DND-41 (cell line): ENCODE measurements around the gene SLC30A3.

Experiments used
- ATAC-seq: fragments of 200-7000 bp; cut with Tn5 transposase; 3 replicates; pipeline ENCODE4 v1.9.1; 2021; ENCODE audit warnings: low read depth; ENCODE audit not compliant: insufficient read depth
- DNase-seq: peaks from one replicate; pipeline ENCODE4 v3.0.0-alpha.2; 2020
- H2AFZ ChIP-seq: 2 replicates; pipeline ENCODE4 v1.6.0; 2012; ENCODE audit warnings: low read depth, low read length
- H3K27ac ChIP-seq: 2 replicates; pipeline ENCODE4 v1.5.1; 2012; ENCODE audit warnings: low read length, inconsistent platforms
- H3K27me3 ChIP-seq: fragments of 200-600 bp; sonication (generic); 2 replicates; pipeline ENCODE4 v1.6.0; 2012; ENCODE audit warnings: low read length, mild to moderate bottlenecking, inconsistent platforms; ENCODE audit not compliant: insufficient read depth, poor library complexity
- H3K36me3 ChIP-seq: 2 replicates; pipeline ENCODE4 v1.5.1; 2012; ENCODE audit warnings: low read length, inconsistent platforms; ENCODE audit not compliant: insufficient read depth
- H3K4me1 ChIP-seq: 2 replicates; pipeline ENCODE4 v1.5.1; 2012; ENCODE audit warnings: mild to moderate bottlenecking, low read length; ENCODE audit not compliant: insufficient read depth
- H3K4me2 ChIP-seq: 2 replicates; pipeline ENCODE4 v1.6.0; 2012; ENCODE audit warnings: mild to moderate bottlenecking, moderate library complexity, low read length, inconsistent platforms; ENCODE audit not compliant: insufficient read depth
- H3K4me3 ChIP-seq, 2 experiments: fragments of 200-600 bp in 1 of 2; shearing (Covaris generic) in 1 of 2; 2 replicates each; pipeline ENCODE4 v1.5.1; 2012 to 2016; ENCODE audit warnings: inconsistent platforms in 2 of 2, low read length in 2 of 2, mild to moderate bottlenecking in 2 of 2, low read depth in 1 of 2, moderate library complexity in 1 of 2
- H3K79me2 ChIP-seq: 2 replicates; pipeline ENCODE4 v1.6.0; 2012; ENCODE audit warnings: low read length, inconsistent platforms; ENCODE audit not compliant: insufficient read depth
- H3K9ac ChIP-seq: 2 replicates; pipeline ENCODE4 v1.6.0; 2012; ENCODE audit warnings: low read depth, mild to moderate bottlenecking, inconsistent platforms, low read length, moderate library complexity
- H3K9me3 ChIP-seq: 2 replicates; pipeline ENCODE4 v1.5.1; 2012; ENCODE audit warnings: low read length, moderate library complexity, mild to moderate bottlenecking, inconsistent platforms; ENCODE audit not compliant: insufficient read depth, severe bottlenecking
- H4K20me1 ChIP-seq: 2 replicates; pipeline ENCODE4 v1.6.0; 2012; ENCODE audit warnings: low read length; ENCODE audit not compliant: insufficient read depth
- CTCF ChIP-seq: IDR thresholded peaks from 2 replicates; pipeline ENCODE4 v1.5.1; 2012; ENCODE audit warnings: borderline replicate concordance, low read length, moderate library complexity, mild to moderate bottlenecking; ENCODE audit not compliant: poor library complexity, severe bottlenecking; ENCODE audit errors: extremely low read depth
- EZH2 ChIP-seq: IDR thresholded peaks from 3 replicates; pipeline ENCODE4 v1.6.1; 2012; ENCODE audit warnings: borderline replicate concordance, low read depth, mild to moderate bottlenecking, moderate library complexity, low read length, inconsistent platforms; ENCODE audit not compliant: severe bottlenecking

The SLC30A3 gene

GRCh38 chr2:27298391-27299080, 35.7 kb upstream of the SLC30A3 start:
- DNase-seq (no peak), ATAC-seq (no peak)
- H3K27ac ChIP-seq, result no peak overlapping the region
- H4K20me1 ChIP-seq, result no peaks in the 10 kb centered on the region
- H3K27me3 ChIP-seq, result no peaks in the 10 kb centered on the region
- no peak overlapping the region for H3K4me2 ChIP-seq
- no peak overlapping the region for H3K4me3 ChIP-seq
- H2AFZ ChIP-seq, result no peak overlapping the region; the same call in 1 of the 2 replicates
- no peaks in the 10 kb centered on the region for H3K9me3 ChIP-seq
- no peaks in the 10 kb centered on the region for H3K36me3 ChIP-seq
- H3K79me2 ChIP-seq, result no peaks in the 10 kb centered on the region
- peaks cover 5% of the 10 kb centered on the region for H3K4me1 ChIP-seq
- TF ChIP-seq CTCF, result no peak
- no peak for TF ChIP-seq EZH2
- no peak overlapping the region for H3K9ac ChIP-seq

- Histone ChIP-seq H3K9me3 (no peaks in the 10 kb centered on the region), H3K9ac (no peak overlapping the region), H2AFZ (no peak overlapping the region), H3K4me2 (no peak overlapping the region), H3K4me1 (no peaks in the 10 kb centered on the region), H4K20me1 (no peaks in the 10 kb centered on the region), H3K27ac (no peak overlapping the region), H3K79me2 (no peaks in the 10 kb centered on the region), H3K4me3 (no peak overlapping the region), H3K36me3 (no peaks in the 10 kb centered on the region), H3K27me3 (peaks cover 10% of the 10 kb centered on the region)
- DNase-seq, result no peak
- TF ChIP-seq EZH2 (no peak), CTCF (no peak)
- ATAC-seq, result no peak
Observed at GRCh38 chr2:27297195-27297594, 34.3 kb upstream of the SLC30A3 start.

- H3K4me1 ChIP-seq, result no peaks in the 10 kb centered on the region
- peaks cover 15% of the 10 kb centered on the region for H3K27me3 ChIP-seq
- DNase-seq, result no peak
- H3K9ac ChIP-seq, result no peak overlapping the region
- TF ChIP-seq EZH2 (no peak), CTCF (no peak)
- no peak overlapping the region for H3K4me3 ChIP-seq
- ATAC-seq, result no peak
- no peak overlapping the region for H3K4me2 ChIP-seq
- H4K20me1 ChIP-seq, result no peaks in the 10 kb centered on the region
- H3K79me2 ChIP-seq, result no peaks in the 10 kb centered on the region
- H3K27ac ChIP-seq, result no peak overlapping the region
- no peak overlapping the region for H2AFZ ChIP-seq
- no peaks in the 10 kb centered on the region for H3K36me3 ChIP-seq
- no peaks in the 10 kb centered on the region for H3K9me3 ChIP-seq
Observed at GRCh38 chr2:27296481-27296880, 33.6 kb upstream of the SLC30A3 start.
